Esophagus muscularis mucosa (tissue), 3 donors: ENCODE measurements around the gene UPP2.

Experiments used
- POLR2AphosphoS5 ChIP-seq, 2 donors: sonication (generic); formaldehyde crosslinking; IDR thresholded peaks; one replicate each; pipeline ENCODE4 v1.6.1; 2017; ENCODE audit warnings: antibody characterized with exemption in 2 of 2
- TF ChIP-seq, protein P1 (sequence below), 3 experiments: fragments of 200-600 bp in 2 of 3; fragments of 450-650 bp in 1 of 3; sonication (generic) in 2 of 3; IDR thresholded peaks; one replicate each; pipeline ENCODE4 v1.5.1; 2017 to 2019; ENCODE audit warnings: antibody characterized with exemption in 3 of 3, mild to moderate bottlenecking in 2 of 3, moderate library complexity in 1 of 3

- TF ChIP-seq, protein P1, sequence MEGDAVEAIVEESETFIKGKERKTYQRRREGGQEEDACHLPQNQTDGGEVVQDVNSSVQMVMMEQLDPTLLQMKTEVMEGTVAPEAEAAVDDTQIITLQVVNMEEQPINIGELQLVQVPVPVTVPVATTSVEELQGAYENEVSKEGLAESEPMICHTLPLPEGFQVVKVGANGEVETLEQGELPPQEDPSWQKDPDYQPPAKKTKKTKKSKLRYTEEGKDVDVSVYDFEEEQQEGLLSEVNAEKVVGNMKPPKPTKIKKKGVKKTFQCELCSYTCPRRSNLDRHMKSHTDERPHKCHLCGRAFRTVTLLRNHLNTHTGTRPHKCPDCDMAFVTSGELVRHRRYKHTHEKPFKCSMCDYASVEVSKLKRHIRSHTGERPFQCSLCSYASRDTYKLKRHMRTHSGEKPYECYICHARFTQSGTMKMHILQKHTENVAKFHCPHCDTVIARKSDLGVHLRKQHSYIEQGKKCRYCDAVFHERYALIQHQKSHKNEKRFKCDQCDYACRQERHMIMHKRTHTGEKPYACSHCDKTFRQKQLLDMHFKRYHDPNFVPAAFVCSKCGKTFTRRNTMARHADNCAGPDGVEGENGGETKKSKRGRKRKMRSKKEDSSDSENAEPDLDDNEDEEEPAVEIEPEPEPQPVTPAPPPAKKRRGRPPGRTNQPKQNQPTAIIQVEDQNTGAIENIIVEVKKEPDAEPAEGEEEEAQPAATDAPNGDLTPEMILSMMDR (IDR thresholded peaks at IDR 0.05) = no peak
- TF ChIP-seq POLR2AphosphoS5 (IDR thresholded peaks at IDR 0.05) = no peak
These were observed 18.4 kb downstream of the UPP2 start for GRCh38 chr2:158120102-158120501.
